A549 treated with CORT108297 at 1 μM for 4 hours (cell line): ENCODE measurements around the gene ZNF124. TPM values are rescaled to one million over a fixed set of nuclear protein-coding genes. Genes with fewer than 3 reads are reported as not detected.

Experiments used
- total RNA-seq: library from RNA; stranded (reverse); fragments of 200-300 nt; extraction: Qiagen RNA extraction; gene quantifications from 5 replicates; pipeline ENCODE4 v1.2.3, GENCODE V29; 2022

The ZNF124 gene
- total RNA-seq = 4.2 to 5.0 TPM (median 4.6 TPM) in 5 replicates

GRCh38 chr1:247171875-247172563, at the start of gene ZNF124:
Gene ZNF124 (minus strand): TSS chr1:247172020. CDS start chr1:247171877, 143 bp downstream.

Other genes with a start within 250 kb of the ZNF124 start
- 21.2 to 36.6 TPM (median 27.2 TPM) in 5 replicates for gene AHCTF1, start 240.1 kb downstream of the ZNF124 start, total RNA-seq
- 2.1 to 2.9 TPM (median 2.5 TPM) in 5 replicates for gene ZNF695, start 164.0 kb downstream of the ZNF124 start, total RNA-seq
- gene ZNF670, start 93.2 kb downstream of the ZNF124 start, total RNA-seq = 3.1 to 4.4 TPM (median 3.4 TPM) in 5 replicates
- 2.5 to 4.3 TPM (median 3.4 TPM) in 5 replicates for gene ZNF669, start 67.7 kb downstream of the ZNF124 start, total RNA-seq
- not detected in 5 replicates for gene VN1R5, start 84.1 kb upstream of the ZNF124 start, total RNA-seq
- gene ZNF496, start 159.8 kb upstream of the ZNF124 start, total RNA-seq = 16.2 to 18.8 TPM (median 17.2 TPM) in 5 replicates
- gene NLRP3, start 244.2 kb upstream of the ZNF124 start, total RNA-seq = not detected in 5 replicates